Smooth muscle cell (in vitro differentiated cells): Measurements from ENCODE around the gene CTNNA3. TPM values are rescaled to one million over a fixed set of nuclear protein-coding genes. Genes with fewer than 3 reads are reported as not detected.

Source experiments
- DNase-seq: peaks from one replicate; lab custom pipeline; 2025; ENCODE audit not compliant: unreplicated experiment; lab: John Stamatoyannopoulos, UW
- H2AFZ ChIP-seq: fragments of 200-600 bp; sonication (generic); 2 replicates; pipeline ENCODE4 v1.6.0; 2016; ENCODE audit warnings: antibody characterized with exemption, low read depth, mild to moderate bottlenecking
- H3F3A ChIP-seq: fragments of 200-600 bp; sonication (generic); 2 replicates; pipeline ENCODE4 v1.6.0; 2017; ENCODE audit warnings: antibody characterized with exemption, low read depth
- H3K27ac ChIP-seq: fragments of 200-600 bp; sonication (generic); 2 replicates; pipeline ENCODE4 v1.5.1; 2016; ENCODE audit warnings: low read depth, mild to moderate bottlenecking
- H3K27me3 ChIP-seq: fragments of 200-600 bp; sonication (generic); 2 replicates; pipeline ENCODE4 v1.6.1; 2016; ENCODE audit warnings: low read depth, mild to moderate bottlenecking
- H3K36me3 ChIP-seq: fragments of 200-600 bp; sonication (generic); 2 replicates; pipeline ENCODE4 v1.5.1; 2016; ENCODE audit warnings: low read depth
- H3K4me1 ChIP-seq: fragments of 200-600 bp; sonication (generic); 2 replicates; pipeline ENCODE4 v1.5.1; 2016; ENCODE audit warnings: low read depth
- H3K4me2 ChIP-seq: fragments of 200-600 bp; sonication (generic); 2 replicates; pipeline ENCODE4 v1.6.0; 2016; ENCODE audit warnings: mild to moderate bottlenecking
- H3K4me3 ChIP-seq: fragments of 200-600 bp; sonication (generic); 2 replicates; pipeline ENCODE4 v1.5.1; 2016; ENCODE audit warnings: mild to moderate bottlenecking
- H3K79me2 ChIP-seq: fragments of 200-600 bp; sonication (generic); 2 replicates; pipeline ENCODE4 v1.6.0; 2016; ENCODE audit warnings: low read depth, mild to moderate bottlenecking
- H3K9ac ChIP-seq: fragments of 200-600 bp; sonication (generic); 2 replicates; pipeline ENCODE4 v1.6.0; 2016; ENCODE audit warnings: low read depth
- H3K9me3 ChIP-seq: fragments of 200-600 bp; sonication (generic); replicated peaks from 2 replicates; pipeline ENCODE4 v1.5.1; 2016; ENCODE audit warnings: low read depth
- H4K20me1 ChIP-seq: fragments of 200-600 bp; sonication (generic); 2 replicates; pipeline ENCODE4 v1.6.0; 2016; ENCODE audit warnings: low read depth
- WGBS: methylation state at CpG from one replicate; pipeline ENCODE4 v1.1.7; 2016; ENCODE audit warnings: low lambda C conversion rate; 5-methylcytosine and 5-hydroxymethylcytosine counted together
- polyA plus RNA-seq: library from polyadenylated mRNA; unstranded; fragments of >200 nt; fragmentation: Nextera tagmentation; extraction: Ambion mirVana; gene quantifications from 2 replicates; pipeline ENCODE4 v1.2.1, GENCODE V29; 2016
- total RNA-seq: library from RNA; depleted of rRNA; stranded (reverse); fragments of >200 nt; gene quantifications from 2 replicates; pipeline ENCODE4 v1.2.3, GENCODE V29; 2014
- TF ChIP-seq, protein P1 (sequence below): fragments of 200-600 bp; sonication (generic); IDR thresholded peaks from 2 replicates; pipeline ENCODE4 v1.5.1; 2017; ENCODE audit warnings: borderline replicate concordance, mild to moderate bottlenecking, antibody characterized with exemption; ENCODE audit not compliant: insufficient read depth, poor library complexity, severe bottlenecking

Gene CTNNA3
- total and polyA plus RNA-seq, 2 experiments from 2014 or later, result 1.3 TPM; not detected in 1

DNA sequence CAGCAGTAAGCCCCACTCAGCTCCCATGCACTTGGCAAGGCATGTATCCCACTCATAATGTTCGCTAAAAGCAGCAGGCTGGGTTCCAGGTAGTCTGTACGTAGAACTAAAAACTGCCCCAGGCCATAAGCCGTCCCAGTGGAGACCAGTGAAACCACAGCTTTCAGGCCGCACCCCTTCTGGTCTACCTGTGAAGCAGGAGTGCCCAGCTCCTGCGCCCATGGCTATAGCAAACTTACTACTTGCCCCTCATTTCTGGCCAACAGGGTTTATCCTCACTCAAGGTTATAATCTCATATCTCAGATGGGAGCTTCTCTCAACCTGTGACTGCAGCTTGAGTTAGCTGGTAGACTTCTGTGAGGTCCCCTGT lies 1108.3 kb downstream of the CTNNA3 start:
- DNase-seq, result no peak
- Histone ChIP-seq H3K9ac (no peak overlapping the region), H3K4me1 (no peaks in the 10 kb centered on the region), H3K4me3 (no peak overlapping the region), H3K27me3 (no peaks in the 10 kb centered on the region), H3K79me2 (no peaks in the 10 kb centered on the region), H3K27ac (no peak overlapping the region), H4K20me1 (no peaks in the 10 kb centered on the region), H3K9me3 (no peaks in the 10 kb centered on the region), H3F3A (no peaks in the 10 kb centered on the region), H3K36me3 (no peaks in the 10 kb centered on the region), H3K4me2 (no peak overlapping the region), H2AFZ (no peak overlapping the region)
- WGBS, result 99% methylated on average over 5 of the region's 5 CpGs
- TF ChIP-seq, protein P1, sequence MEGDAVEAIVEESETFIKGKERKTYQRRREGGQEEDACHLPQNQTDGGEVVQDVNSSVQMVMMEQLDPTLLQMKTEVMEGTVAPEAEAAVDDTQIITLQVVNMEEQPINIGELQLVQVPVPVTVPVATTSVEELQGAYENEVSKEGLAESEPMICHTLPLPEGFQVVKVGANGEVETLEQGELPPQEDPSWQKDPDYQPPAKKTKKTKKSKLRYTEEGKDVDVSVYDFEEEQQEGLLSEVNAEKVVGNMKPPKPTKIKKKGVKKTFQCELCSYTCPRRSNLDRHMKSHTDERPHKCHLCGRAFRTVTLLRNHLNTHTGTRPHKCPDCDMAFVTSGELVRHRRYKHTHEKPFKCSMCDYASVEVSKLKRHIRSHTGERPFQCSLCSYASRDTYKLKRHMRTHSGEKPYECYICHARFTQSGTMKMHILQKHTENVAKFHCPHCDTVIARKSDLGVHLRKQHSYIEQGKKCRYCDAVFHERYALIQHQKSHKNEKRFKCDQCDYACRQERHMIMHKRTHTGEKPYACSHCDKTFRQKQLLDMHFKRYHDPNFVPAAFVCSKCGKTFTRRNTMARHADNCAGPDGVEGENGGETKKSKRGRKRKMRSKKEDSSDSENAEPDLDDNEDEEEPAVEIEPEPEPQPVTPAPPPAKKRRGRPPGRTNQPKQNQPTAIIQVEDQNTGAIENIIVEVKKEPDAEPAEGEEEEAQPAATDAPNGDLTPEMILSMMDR, result no peak

DNA sequence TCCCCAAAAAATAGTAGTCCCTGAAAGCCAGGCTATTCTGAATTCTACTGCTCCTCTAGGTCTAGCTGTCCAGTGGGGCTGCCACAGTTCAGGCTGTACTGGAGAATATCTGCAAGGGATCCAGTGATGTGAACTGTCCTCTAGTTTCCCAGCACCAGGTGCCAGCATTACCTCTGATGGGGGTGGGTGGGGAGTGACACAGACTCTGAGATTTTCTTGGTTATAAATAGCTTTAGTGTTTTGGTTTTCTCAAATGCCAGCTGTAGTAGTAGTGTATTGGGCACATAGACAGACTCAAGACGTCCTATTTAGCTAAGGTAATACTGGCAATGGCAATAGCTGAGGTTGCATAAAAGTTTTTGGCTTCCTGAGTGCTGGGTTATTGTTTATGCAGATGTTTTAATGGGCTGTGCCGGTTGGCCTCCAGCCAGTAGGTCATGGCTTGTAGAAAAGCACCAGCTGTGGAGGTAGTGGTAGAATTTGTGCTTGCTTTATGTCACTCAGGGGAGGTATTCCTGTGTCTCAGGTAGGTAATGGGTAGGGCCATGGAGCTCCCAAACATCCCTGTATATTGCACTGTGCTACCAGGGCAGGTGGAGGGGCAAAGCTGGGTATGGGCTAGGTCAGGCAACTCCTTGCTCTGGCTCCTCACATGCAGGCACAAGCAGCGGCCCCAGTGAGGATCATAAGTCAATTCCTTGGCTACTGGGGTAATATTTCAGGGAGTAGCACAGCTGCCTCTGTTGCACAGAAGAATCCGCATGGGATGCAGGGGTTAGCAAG lies 1108.9 kb downstream of the CTNNA3 start:
- Histone ChIP-seq H3K79me2 (no peaks in the 10 kb centered on the region), H2AFZ (no peak overlapping the region), H3K27me3 (no peaks in the 10 kb centered on the region), H3K4me3 (no peak overlapping the region), H3K4me2 (no peak overlapping the region), H3K27ac (no peak overlapping the region), H4K20me1 (no peaks in the 10 kb centered on the region), H3K36me3 (no peaks in the 10 kb centered on the region), H3K9me3 (no peaks in the 10 kb centered on the region), H3F3A (no peaks in the 10 kb centered on the region), H3K4me1 (no peaks in the 10 kb centered on the region), H3K9ac (no peak overlapping the region)
- 92% methylated on average over 4 of the region's 4 CpGs for WGBS
- DNase-seq, result no peak
- TF ChIP-seq, protein P1, result no peak

DNA sequence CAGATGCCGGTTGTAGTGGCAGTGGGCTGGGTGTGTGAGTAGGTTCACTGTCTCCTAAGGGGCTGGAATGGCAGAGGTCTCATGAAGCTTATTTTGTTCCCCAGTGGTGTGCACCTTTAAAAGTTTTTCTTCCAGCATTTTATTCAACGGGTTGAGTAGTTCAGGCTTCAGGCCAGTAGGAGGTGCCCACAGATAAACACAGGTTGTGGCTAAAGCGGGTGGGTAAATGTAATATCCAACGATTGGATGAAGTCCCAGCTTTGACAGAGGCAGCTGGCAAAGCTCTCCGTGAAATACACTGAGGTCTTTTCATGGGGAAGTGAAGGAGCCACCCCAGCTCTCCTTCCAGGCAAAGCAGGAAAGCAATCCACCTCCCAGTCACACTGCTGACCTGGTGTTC lies 1109.9 kb downstream of the CTNNA3 start:
- no peak overlapping the region for H2AFZ ChIP-seq
- no peaks in the 10 kb centered on the region for H3K27me3 ChIP-seq
- WGBS, result 47% methylated on average over 5 of the region's 5 CpGs
- no peak overlapping the region for H3K27ac ChIP-seq
- no peaks in the 10 kb centered on the region for H4K20me1 ChIP-seq
- TF ChIP-seq, protein P1, result peak; percentile 17
- no peak overlapping the region for H3K4me2 ChIP-seq
- H3K9ac ChIP-seq, result no peak overlapping the region
- DNase-seq, result no peak
- H3K79me2 ChIP-seq, result no peaks in the 10 kb centered on the region
- no peaks in the 10 kb centered on the region for H3K36me3 ChIP-seq
- no peaks in the 10 kb centered on the region for H3K4me1 ChIP-seq
- no peaks in the 10 kb centered on the region for H3F3A ChIP-seq
- H3K4me3 ChIP-seq, result no peak overlapping the region
- H3K9me3 ChIP-seq, result no peaks in the 10 kb centered on the region
